Measurements from ENCODE around the gene ST3GAL3. TPM values are rescaled to one million over a fixed set of nuclear protein-coding genes. Genes with fewer than 3 reads are reported as not detected.
A peak's percentile ranks its signal among the peaks of the same experiment; 100 is the strongest.

The ST3GAL3 gene
- total RNA-seq, 1 experiment from 2014 or later, result 8.6 TPM

DNA sequence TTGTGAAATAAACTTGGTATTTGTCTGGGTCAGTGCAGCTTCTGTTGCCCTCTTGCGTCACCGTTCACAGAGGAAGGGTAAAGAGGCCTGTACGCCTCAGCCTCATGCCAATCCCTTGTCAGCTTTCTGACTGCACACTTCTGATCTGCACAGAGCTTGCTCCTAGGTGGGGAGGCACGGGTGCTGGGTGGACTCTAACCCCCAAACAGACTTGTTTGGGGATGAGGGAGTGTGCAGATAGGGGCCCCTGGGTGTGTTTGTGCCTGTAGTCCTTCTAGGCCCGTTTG is 270.9 kb downstream of the ST3GAL3 start:
- peak overlapping the region; percentile 89 for H3K4me3 Mint-ChIP-seq
- DNase-seq (ENCODE audit: low spot score) (no peak), ATAC-seq (no peak)
- ChIA-PET CTCF (interaction anchor here (1.1 to 1.7 kb wide), 2 partner anchors 44 to 215 kb away, joined by 7 to 8 read pairs; no protein-coding TSS in a partner anchor), POLR2A (interaction anchor here (0.7 kb wide), 1 partner anchor 73 kb away, joined by 4 read pairs; no protein-coding TSS in a partner anchor)
- peaks cover 41% of the 10 kb centered on the region for H3K4me1 Mint-ChIP-seq
- TF ChIP-seq SOX15 (CRISPR knock-in tag; IDR thresholded peaks at IDR 0.05) (no peak), GABPB1 (CRISPR knock-in tag; IDR thresholded peaks at IDR 0.05) (peak; percentile 74)
- no peaks in the 10 kb centered on the region for H3K9me3 Mint-ChIP-seq
- peaks cover 27% of the 10 kb centered on the region for H3K36me3 Mint-ChIP-seq
- H3K27ac Mint-ChIP-seq, result no peak overlapping the region
- H3K27me3 Mint-ChIP-seq (ENCODE audit: low read depth), result no peaks in the 10 kb centered on the region; the same call in 1 of the 2 replicates

DNA sequence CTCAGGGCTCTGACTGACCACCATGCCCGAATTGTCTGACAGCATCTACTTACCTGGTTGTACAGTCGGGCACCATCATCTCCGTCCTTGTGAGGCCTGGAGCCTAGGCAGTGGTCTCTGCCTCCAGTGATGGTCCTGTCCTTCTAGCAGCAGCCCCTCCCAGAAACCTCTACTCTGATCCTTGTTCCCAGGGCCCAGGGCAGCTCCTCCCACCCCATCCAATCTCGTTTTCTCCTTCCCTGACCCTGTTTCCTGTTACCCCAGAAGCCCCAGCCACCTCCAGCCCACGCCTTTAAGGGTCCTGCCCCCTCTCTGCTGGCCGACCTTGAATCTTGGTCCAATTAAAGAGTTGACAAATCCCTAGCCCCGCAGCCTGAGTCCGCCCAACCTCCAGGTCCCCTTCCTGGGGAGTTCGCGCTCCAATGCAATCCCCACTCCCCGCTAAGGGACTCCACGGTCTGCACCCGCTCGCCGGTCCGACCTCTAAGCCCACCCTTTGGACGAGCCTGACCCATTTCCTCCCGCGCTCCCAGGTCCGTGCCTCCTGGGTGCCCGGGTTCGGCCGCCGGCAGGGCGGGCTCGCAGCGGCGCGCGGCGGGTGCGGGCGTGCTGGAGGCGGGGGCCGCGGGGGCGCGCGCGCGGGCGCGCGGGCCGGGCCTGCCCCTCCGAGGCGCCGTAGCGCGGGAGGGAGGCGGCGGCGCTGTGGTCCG is 271.4 kb downstream of the ST3GAL3 start, which contains the start of gene B4GALT2:
TSS of gene B4GALT2 (plus strand) at position 660 of the 710 bp plus-strand sequence. CDS start 1,951 bp downstream, outside the sequence.
- ATAC-seq, result peak; percentile 39
- POLR2A ChIA-PET, result no interaction called here
- CTCF ChIA-PET, result interaction anchor here (1.1 to 1.7 kb wide), 2 partner anchors 44 to 215 kb away, joined by 7 to 8 read pairs; no protein-coding TSS in a partner anchor
- H3K27ac Mint-ChIP-seq, result peak within 1 kb of the TSS; percentile 73
- H3K4me3 Mint-ChIP-seq, result peak within 1 kb of the TSS; percentile 89
- no peaks in the 10 kb centered on the region; the same call in 1 of the 2 replicates for H3K27me3 Mint-ChIP-seq (ENCODE audit: low read depth)
- peak; percentile 45 for DNase-seq (ENCODE audit: low spot score)
- H3K4me1 Mint-ChIP-seq, result peaks cover 36% of the 10 kb centered on the region
- no peaks in the 10 kb centered on the region for H3K9me3 Mint-ChIP-seq
- H3K36me3 Mint-ChIP-seq, result peaks cover 25% of the 10 kb centered on the region
- TF ChIP-seq OVOL2 (CRISPR knock-in tag; IDR thresholded peaks at IDR 0.05; ENCODE audit: borderline replicate concordance) (no peak), SMAD3 (CRISPR knock-in tag; IDR thresholded peaks at IDR 0.05; ENCODE audit: borderline replicate concordance) (0 out of 2 replicates have a peak, but pooled peaks have one; percentile 22), ZNF232 (CRISPR knock-in tag; IDR thresholded peaks at IDR 0.05) (no peak), NR2C2 (CRISPR knock-in tag; IDR thresholded peaks at IDR 0.05) (no peak), ZBTB21 (CRISPR knock-in tag; IDR thresholded peaks at IDR 0.05; ENCODE audit: borderline replicate concordance) (0 out of 2 replicates have a peak, but pooled peaks have one; percentile 39), ZNF317 (CRISPR knock-in tag; IDR thresholded peaks at IDR 0.05; ENCODE audit: borderline replicate concordance, low read depth) (no peak), SP1 (CRISPR knock-in tag; conservative IDR thresholded peaks at IDR 0.05) (0 out of 2 replicates have a peak, but pooled peaks have one; percentile 20), MYBL2 (CRISPR knock-in tag; IDR thresholded peaks at IDR 0.05) (no peak)
- TF ChIP-seq, protein P1, sequence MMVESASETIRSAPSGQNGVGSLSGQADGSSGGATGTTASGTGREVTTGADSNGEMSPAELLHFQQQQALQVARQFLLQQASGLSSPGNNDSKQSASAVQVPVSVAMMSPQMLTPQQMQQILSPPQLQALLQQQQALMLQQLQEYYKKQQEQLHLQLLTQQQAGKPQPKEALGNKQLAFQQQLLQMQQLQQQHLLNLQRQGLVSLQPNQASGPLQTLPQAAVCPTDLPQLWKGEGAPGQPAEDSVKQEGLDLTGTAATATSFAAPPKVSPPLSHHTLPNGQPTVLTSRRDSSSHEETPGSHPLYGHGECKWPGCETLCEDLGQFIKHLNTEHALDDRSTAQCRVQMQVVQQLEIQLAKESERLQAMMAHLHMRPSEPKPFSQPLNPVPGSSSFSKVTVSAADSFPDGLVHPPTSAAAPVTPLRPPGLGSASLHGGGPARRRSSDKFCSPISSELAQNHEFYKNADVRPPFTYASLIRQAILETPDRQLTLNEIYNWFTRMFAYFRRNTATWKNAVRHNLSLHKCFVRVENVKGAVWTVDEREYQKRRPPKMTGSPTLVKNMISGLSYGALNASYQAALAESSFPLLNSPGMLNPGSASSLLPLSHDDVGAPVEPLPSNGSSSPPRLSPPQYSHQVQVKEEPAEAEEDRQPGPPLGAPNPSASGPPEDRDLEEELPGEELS (CRISPR knock-in tag; IDR thresholded peaks at IDR 0.05), result no peak
- TF ChIP-seq, protein P2, sequence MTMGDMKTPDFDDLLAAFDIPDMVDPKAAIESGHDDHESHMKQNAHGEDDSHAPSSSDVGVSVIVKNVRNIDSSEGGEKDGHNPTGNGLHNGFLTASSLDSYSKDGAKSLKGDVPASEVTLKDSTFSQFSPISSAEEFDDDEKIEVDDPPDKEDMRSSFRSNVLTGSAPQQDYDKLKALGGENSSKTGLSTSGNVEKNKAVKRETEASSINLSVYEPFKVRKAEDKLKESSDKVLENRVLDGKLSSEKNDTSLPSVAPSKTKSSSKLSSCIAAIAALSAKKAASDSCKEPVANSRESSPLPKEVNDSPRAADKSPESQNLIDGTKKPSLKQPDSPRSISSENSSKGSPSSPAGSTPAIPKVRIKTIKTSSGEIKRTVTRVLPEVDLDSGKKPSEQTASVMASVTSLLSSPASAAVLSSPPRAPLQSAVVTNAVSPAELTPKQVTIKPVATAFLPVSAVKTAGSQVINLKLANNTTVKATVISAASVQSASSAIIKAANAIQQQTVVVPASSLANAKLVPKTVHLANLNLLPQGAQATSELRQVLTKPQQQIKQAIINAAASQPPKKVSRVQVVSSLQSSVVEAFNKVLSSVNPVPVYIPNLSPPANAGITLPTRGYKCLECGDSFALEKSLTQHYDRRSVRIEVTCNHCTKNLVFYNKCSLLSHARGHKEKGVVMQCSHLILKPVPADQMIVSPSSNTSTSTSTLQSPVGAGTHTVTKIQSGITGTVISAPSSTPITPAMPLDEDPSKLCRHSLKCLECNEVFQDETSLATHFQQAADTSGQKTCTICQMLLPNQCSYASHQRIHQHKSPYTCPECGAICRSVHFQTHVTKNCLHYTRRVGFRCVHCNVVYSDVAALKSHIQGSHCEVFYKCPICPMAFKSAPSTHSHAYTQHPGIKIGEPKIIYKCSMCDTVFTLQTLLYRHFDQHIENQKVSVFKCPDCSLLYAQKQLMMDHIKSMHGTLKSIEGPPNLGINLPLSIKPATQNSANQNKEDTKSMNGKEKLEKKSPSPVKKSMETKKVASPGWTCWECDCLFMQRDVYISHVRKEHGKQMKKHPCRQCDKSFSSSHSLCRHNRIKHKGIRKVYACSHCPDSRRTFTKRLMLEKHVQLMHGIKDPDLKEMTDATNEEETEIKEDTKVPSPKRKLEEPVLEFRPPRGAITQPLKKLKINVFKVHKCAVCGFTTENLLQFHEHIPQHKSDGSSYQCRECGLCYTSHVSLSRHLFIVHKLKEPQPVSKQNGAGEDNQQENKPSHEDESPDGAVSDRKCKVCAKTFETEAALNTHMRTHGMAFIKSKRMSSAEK (CRISPR knock-in tag; IDR thresholded peaks at IDR 0.05; ENCODE audit: borderline replicate concordance), result no peak
- TF ChIP-seq, protein P3, sequence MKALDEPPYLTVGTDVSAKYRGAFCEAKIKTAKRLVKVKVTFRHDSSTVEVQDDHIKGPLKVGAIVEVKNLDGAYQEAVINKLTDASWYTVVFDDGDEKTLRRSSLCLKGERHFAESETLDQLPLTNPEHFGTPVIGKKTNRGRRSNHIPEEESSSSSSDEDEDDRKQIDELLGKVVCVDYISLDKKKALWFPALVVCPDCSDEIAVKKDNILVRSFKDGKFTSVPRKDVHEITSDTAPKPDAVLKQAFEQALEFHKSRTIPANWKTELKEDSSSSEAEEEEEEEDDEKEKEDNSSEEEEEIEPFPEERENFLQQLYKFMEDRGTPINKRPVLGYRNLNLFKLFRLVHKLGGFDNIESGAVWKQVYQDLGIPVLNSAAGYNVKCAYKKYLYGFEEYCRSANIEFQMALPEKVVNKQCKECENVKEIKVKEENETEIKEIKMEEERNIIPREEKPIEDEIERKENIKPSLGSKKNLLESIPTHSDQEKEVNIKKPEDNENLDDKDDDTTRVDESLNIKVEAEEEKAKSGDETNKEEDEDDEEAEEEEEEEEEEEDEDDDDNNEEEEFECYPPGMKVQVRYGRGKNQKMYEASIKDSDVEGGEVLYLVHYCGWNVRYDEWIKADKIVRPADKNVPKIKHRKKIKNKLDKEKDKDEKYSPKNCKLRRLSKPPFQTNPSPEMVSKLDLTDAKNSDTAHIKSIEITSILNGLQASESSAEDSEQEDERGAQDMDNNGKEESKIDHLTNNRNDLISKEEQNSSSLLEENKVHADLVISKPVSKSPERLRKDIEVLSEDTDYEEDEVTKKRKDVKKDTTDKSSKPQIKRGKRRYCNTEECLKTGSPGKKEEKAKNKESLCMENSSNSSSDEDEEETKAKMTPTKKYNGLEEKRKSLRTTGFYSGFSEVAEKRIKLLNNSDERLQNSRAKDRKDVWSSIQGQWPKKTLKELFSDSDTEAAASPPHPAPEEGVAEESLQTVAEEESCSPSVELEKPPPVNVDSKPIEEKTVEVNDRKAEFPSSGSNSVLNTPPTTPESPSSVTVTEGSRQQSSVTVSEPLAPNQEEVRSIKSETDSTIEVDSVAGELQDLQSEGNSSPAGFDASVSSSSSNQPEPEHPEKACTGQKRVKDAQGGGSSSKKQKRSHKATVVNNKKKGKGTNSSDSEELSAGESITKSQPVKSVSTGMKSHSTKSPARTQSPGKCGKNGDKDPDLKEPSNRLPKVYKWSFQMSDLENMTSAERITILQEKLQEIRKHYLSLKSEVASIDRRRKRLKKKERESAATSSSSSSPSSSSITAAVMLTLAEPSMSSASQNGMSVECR (CRISPR knock-in tag; IDR thresholded peaks at IDR 0.05; ENCODE audit: borderline replicate concordance), result peak; percentile 44; the same call in 1 of the 2 replicates
- TF ChIP-seq, protein P4, sequence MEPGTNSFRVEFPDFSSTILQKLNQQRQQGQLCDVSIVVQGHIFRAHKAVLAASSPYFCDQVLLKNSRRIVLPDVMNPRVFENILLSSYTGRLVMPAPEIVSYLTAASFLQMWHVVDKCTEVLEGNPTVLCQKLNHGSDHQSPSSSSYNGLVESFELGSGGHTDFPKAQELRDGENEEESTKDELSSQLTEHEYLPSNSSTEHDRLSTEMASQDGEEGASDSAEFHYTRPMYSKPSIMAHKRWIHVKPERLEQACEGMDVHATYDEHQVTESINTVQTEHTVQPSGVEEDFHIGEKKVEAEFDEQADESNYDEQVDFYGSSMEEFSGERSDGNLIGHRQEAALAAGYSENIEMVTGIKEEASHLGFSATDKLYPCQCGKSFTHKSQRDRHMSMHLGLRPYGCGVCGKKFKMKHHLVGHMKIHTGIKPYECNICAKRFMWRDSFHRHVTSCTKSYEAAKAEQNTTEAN (CRISPR knock-in tag; IDR thresholded peaks at IDR 0.05), result no peak
- TF ChIP-seq, protein P5, sequence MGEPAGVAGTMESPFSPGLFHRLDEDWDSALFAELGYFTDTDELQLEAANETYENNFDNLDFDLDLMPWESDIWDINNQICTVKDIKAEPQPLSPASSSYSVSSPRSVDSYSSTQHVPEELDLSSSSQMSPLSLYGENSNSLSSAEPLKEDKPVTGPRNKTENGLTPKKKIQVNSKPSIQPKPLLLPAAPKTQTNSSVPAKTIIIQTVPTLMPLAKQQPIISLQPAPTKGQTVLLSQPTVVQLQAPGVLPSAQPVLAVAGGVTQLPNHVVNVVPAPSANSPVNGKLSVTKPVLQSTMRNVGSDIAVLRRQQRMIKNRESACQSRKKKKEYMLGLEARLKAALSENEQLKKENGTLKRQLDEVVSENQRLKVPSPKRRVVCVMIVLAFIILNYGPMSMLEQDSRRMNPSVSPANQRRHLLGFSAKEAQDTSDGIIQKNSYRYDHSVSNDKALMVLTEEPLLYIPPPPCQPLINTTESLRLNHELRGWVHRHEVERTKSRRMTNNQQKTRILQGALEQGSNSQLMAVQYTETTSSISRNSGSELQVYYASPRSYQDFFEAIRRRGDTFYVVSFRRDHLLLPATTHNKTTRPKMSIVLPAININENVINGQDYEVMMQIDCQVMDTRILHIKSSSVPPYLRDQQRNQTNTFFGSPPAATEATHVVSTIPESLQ (CRISPR knock-in tag; IDR thresholded peaks at IDR 0.05), result no peak
- TF ChIP-seq, protein P6, sequence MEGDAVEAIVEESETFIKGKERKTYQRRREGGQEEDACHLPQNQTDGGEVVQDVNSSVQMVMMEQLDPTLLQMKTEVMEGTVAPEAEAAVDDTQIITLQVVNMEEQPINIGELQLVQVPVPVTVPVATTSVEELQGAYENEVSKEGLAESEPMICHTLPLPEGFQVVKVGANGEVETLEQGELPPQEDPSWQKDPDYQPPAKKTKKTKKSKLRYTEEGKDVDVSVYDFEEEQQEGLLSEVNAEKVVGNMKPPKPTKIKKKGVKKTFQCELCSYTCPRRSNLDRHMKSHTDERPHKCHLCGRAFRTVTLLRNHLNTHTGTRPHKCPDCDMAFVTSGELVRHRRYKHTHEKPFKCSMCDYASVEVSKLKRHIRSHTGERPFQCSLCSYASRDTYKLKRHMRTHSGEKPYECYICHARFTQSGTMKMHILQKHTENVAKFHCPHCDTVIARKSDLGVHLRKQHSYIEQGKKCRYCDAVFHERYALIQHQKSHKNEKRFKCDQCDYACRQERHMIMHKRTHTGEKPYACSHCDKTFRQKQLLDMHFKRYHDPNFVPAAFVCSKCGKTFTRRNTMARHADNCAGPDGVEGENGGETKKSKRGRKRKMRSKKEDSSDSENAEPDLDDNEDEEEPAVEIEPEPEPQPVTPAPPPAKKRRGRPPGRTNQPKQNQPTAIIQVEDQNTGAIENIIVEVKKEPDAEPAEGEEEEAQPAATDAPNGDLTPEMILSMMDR (IDR thresholded peaks at IDR 0.05), result no peak
- TF ChIP-seq, protein P7, sequence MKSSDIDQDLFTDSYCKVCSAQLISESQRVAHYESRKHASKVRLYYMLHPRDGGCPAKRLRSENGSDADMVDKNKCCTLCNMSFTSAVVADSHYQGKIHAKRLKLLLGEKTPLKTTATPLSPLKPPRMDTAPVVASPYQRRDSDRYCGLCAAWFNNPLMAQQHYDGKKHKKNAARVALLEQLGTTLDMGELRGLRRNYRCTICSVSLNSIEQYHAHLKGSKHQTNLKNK (CRISPR knock-in tag; IDR thresholded peaks at IDR 0.05), result no peak

Data from WTC11 (cell line).